Small intestine (tissue), 7 donors: ENCODE results near the gene APEX1. TPM values are rescaled to one million over a fixed set of nuclear protein-coding genes. Genes with fewer than 3 reads are reported as not detected.
"Not testable (repeated sequence)": the region's sequence is repeated elsewhere in the genome, so short reads cannot be mapped to it uniquely, and the experiment has no call there.

Experiments
- DNase-seq, 2 donors: peaks; one replicate each; pipeline versions ENCODE4 v3.0.0 to v3.0.0-alpha.2; 2013
- FAIRE-seq: peaks from 2 replicates; lab custom pipeline; 2012; peaks lifted over from hg19 to GRCh38; lab: Jason Lieb, UNC
- H3K27ac ChIP-seq, 3 donors: one replicate each; pipeline ENCODE4 v1.5.1; 2013; ENCODE audit warnings: low read length in 2 of 3, mild to moderate bottlenecking in 2 of 3, control low read depth in 1 of 3, inconsistent platforms in 1 of 3, low read depth in 1 of 3, moderate library complexity in 1 of 3
- H3K27me3 ChIP-seq, 3 donors: one replicate each; pipeline ENCODE4 v1.6.1; 2013; ENCODE audit warnings: low read length in 3 of 3, inconsistent platforms in 1 of 3; ENCODE audit not compliant: control insufficient read depth in 3 of 3, insufficient read depth in 3 of 3
- H3K36me3 ChIP-seq, 3 donors: one replicate each; pipeline ENCODE4 v1.6.1; 2013; ENCODE audit warnings: low read length in 3 of 3, inconsistent platforms in 1 of 3, low read depth in 1 of 3, mild to moderate bottlenecking in 1 of 3, moderate library complexity in 1 of 3; ENCODE audit not compliant: control insufficient read depth in 3 of 3, insufficient read depth in 2 of 3
- H3K4me1 ChIP-seq, 3 donors: one replicate each; pipeline ENCODE4 v1.6.1; 2013; ENCODE audit warnings: low read length in 2 of 3, inconsistent platforms in 1 of 3, low read depth in 1 of 3, mild to moderate bottlenecking in 1 of 3, moderate library complexity in 1 of 3; ENCODE audit not compliant: control insufficient read depth in 3 of 3, insufficient read depth in 2 of 3
- H3K4me3 ChIP-seq, 3 donors: one replicate each; pipeline ENCODE4 v1.5.1; 2013; ENCODE audit warnings: low read length in 3 of 3, control low read depth in 1 of 3, inconsistent platforms in 1 of 3, low read depth in 1 of 3, mild to moderate bottlenecking in 1 of 3, moderate library complexity in 1 of 3
- H3K9me3 ChIP-seq, 2 donors: one replicate each; pipeline ENCODE4 v1.6.1; 2013; ENCODE audit warnings: low read depth in 1 of 2, low read length in 1 of 2; ENCODE audit not compliant: control insufficient read depth in 2 of 2, insufficient read depth in 1 of 2
- WGBS, 3 donors: extraction: QIAGEN DNeasy Blood & Tissue Kit; methylation state at CpG; one replicate each; pipeline ENCODE4 v1.1.7; 2013; 5-methylcytosine and 5-hydroxymethylcytosine counted together
- polyA plus RNA-seq, 4 donors: library from polyadenylated mRNA; stranded (reverse) in 3 of 4; unstranded in 1 of 4; fragments of 200-250 nt in 3 of 4; fragments of 120-200 nt in 1 of 4; gene quantifications; one replicate each; pipeline versions ENCODE4 v1.2.1 to v1.2.3, GENCODE V29; 2013
- donor health status: healthy with polysubstance abuse.
- donor health status: control.
- donor health status: control.
- donor health status: Bipolar disorder and iron deficiency.
- donor health status: healthy.

The APEX1 gene
- polyA plus RNA-seq, 4 donors, result 122 to 216 (median 191) TPM

DNA sequence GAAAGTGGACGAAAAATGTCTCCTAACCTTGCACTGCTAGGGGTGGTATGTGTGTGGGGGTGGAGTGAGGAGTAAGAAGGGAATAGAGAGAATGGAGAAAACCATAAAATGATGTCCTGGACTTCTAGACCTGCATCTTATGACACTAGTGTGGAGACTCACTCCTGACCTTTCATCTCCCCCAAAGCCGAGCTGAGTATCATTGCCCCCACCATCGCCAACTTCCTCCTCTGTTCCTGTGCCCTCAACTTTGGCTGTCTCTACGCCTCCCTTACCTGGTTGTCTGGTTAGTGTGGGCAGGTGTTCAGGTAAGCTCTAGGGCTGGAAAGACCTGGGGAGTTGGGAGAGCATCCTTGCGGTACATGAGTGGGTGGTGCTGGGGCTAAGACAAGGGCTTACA is 14.6 kb upstream of the APEX1 start:
- WGBS, 3 donors, result 86 to 88% (median 86%) methylated on average over 5 of the region's 5 CpGs

DNA sequence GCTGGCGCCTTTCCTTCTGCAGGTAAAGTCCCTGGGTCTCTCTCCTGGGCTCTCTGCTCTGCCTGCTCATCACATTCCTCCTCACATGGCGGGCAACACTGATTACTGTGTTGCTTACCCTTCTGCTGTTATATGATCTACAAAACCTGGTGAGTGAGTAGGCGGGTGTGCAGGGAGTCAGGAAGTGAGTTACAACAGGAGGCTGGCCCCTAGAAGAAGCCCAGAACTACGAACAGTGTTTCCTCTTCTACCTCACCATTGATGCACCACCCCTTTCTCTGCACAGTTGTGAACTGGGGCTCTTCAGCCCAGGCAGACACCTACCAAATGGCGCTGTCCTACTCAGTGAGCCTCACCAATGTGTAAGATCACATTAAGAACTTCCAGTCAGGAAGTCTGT is 14.1 kb upstream of the APEX1 start:
- Histone ChIP-seq H3K4me1 (peaks cover 0 to 11% (median 0%) of the 10 kb centered on the region in 3 donors), H3K36me3 (peaks cover 0 to 5% (median 2%) of the 10 kb centered on the region in 3 donors), H3K9me3 (peaks cover 0 to 8% of the 10 kb centered on the region in 2 donors), H3K27ac (no peak overlapping the region), H3K4me3 (no peak overlapping the region), H3K27me3 (peaks cover 0 to 2% (median 0%) of the 10 kb centered on the region in 3 donors)
- no peak for DNase-seq
- FAIRE-seq, result no peak
- WGBS, 3 donors, result 66 to 86% (median 81%) methylated on average over 5 of the region's 5 CpGs

More for the DNA sequence above, 14.6 kb upstream of the APEX1 start:
- H3K4me1 ChIP-seq, result peaks cover 0 to 11% (median 0%) of the 10 kb centered on the region in 3 donors
- FAIRE-seq (no peak), DNase-seq (no peak)
- H3K27ac ChIP-seq, result no peak overlapping the region
- peaks cover 0 to 8% of the 10 kb centered on the region in 2 donors for H3K9me3 ChIP-seq
- no peak overlapping the region for H3K4me3 ChIP-seq
- H3K36me3 ChIP-seq, result peaks cover 0 to 2% (median 0%) of the 10 kb centered on the region in 3 donors
- H3K27me3 ChIP-seq, result peaks cover 0 to 6% (median 0%) of the 10 kb centered on the region in 3 donors

DNA sequence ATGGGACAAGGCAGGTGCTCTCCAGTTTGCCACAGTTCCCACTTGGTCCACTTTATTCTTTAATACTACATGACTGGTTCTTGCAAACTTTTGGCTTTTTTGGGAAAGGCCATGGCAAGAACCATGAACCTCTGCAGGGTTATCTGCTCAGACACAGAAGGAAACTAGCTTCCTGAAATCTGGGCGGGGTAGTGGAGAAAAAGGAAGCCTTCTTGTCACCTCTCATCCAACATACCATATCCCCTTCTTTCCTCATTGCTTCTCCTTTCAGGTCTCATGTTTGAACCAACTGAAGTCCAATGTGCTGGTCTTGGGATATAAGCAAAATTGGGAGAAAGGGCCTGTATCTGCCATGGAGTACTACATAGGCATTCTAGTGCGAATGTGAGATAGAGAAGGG is 13.6 kb upstream of the APEX1 start:
- no peak overlapping the region for H3K4me3 ChIP-seq
- peaks cover 0 to 8% of the 10 kb centered on the region in 2 donors for H3K9me3 ChIP-seq
- no peak overlapping the region for H3K27ac ChIP-seq
- DNase-seq, result no peak
- FAIRE-seq, result no peak
- H3K4me1 ChIP-seq, result peaks cover 0 to 11% (median 0%) of the 10 kb centered on the region in 3 donors
- no peaks in the 10 kb centered on the region for H3K27me3 ChIP-seq
- peaks cover 3 to 10% (median 7%) of the 10 kb centered on the region in 3 donors for H3K36me3 ChIP-seq
- WGBS, 3 donors, result 86 to 98% (median 93%) methylated on average over 2 of the region's 2 CpGs

- H3K4me3 ChIP-seq, DNase-seq, H3K27me3 ChIP-seq, H3K9me3 ChIP-seq, FAIRE-seq: not testable (repeated sequence)
- H3K4me1 ChIP-seq, result peaks cover 0 to 11% (median 0%) of the 10 kb centered on the region in 3 donors
- peak overlapping the region in 1 of 3 donors; percentile 32 for H3K27ac ChIP-seq
- H3K36me3 ChIP-seq, result peaks cover 13 to 26% (median 15%) of the 10 kb centered on the region in 3 donors
- WGBS, 3 donors, result 77 to 88% (median 82%) methylated on average over 2 of the region's 4 CpGs
These were observed 11.4 kb upstream of the APEX1 start for GRCh38 chr14:20443650-20444049.

- H3K36me3 ChIP-seq, result peaks cover 22 to 48% (median 25%) of the 10 kb centered on the region in 3 donors
- 96 to 100% (median 97%) methylated on average over 5 of the region's 5 CpGs for WGBS, 3 donors
- no peak overlapping the region for H3K4me3 ChIP-seq
- no peak for DNase-seq
- peaks cover 0 to 8% of the 10 kb centered on the region in 2 donors for H3K9me3 ChIP-seq
- no peaks in the 10 kb centered on the region for H3K27me3 ChIP-seq
- no peak for FAIRE-seq
- H3K4me1 ChIP-seq, result peaks cover 0 to 5% (median 0%) of the 10 kb centered on the region in 3 donors
- H3K27ac ChIP-seq, result no peak overlapping the region
These were observed 8.1 kb upstream of the APEX1 start for GRCh38 chr14:20446889-20447288.

DNA sequence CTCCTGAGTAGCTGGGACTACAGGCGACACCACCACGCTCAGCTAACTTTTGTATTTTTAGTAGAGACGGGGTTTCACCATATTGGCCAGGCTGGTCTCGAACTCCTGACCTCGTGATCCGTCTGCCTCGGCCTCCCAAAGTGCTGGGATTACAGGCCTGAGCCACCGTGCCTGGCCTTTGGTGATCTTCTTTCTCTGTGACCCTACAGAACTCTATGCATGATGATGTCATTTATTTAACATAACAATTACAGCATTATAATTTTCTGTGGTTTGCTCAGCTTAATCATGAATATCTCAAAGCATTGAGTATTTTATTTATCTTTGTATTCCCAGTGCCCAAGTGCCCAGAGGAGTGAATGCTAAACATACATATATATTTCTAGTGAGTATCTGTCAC is 2.2 kb upstream of the APEX1 start:
- not testable (repeated sequence) for H3K4me1 ChIP-seq, H3K27me3 ChIP-seq, H3K9me3 ChIP-seq, FAIRE-seq, H3K27ac ChIP-seq, H3K4me3 ChIP-seq, DNase-seq
- 87 to 95% (median 93%) methylated on average over 8 of the region's 8 CpGs for WGBS, 3 donors
- H3K36me3 ChIP-seq, result peaks cover 19 to 42% (median 21%) of the 10 kb centered on the region in 3 donors

- 0 to 1% (median 1%) methylated on average over 39 of the region's 39 CpGs for WGBS, 3 donors
- peaks cover 2 to 26% (median 9%) of the 10 kb centered on the region in 3 donors for H3K4me1 ChIP-seq
- FAIRE-seq (no peak), DNase-seq (peak in 1 of 2 donors; percentile 86)
- no peaks in the 10 kb centered on the region for H3K27me3 ChIP-seq
- H3K9me3 ChIP-seq, result no peaks in the 10 kb centered on the region
- H3K27ac ChIP-seq, result peak overlapping the region; percentile 87 to 98 (median 95)
- H3K4me3 ChIP-seq, result peak overlapping the region; percentile 46 to 79 (median 61)
- peaks cover 12 to 45% (median 15%) of the 10 kb centered on the region in 3 donors for H3K36me3 ChIP-seq
These were observed 602 bp downstream of the APEX1 start for GRCh38 chr14:20455355-20456300.

- H3K36me3 ChIP-seq, result peaks cover 8 to 35% (median 12%) of the 10 kb centered on the region in 3 donors
- no peak overlapping the region for H3K4me3 ChIP-seq
- no peak for DNase-seq
- H3K9me3 ChIP-seq, result no peaks in the 10 kb centered on the region
- no peak for FAIRE-seq
- peaks cover 2 to 26% (median 9%) of the 10 kb centered on the region in 3 donors for H3K4me1 ChIP-seq
- 75 to 78% (median 76%) methylated on average over 13 of the region's 13 CpGs for WGBS, 3 donors
- H3K27me3 ChIP-seq, result no peaks in the 10 kb centered on the region
- peak overlapping the region in 1 of 3 donors; percentile 98 for H3K27ac ChIP-seq
These were observed 1.9 kb downstream of the APEX1 start for GRCh38 chr14:20456971-20457370.
